GM12865 (cell line): Measurements from ENCODE around the gene EGLN1.

Experiments
- DNase-seq: peaks from one replicate; pipeline ENCODE4 v3.0.0; 2010; ENCODE audit warnings: low read depth
- H3K4me3 ChIP-seq: 2 replicates; pipeline ENCODE4 v1.5.1; 2011; ENCODE audit warnings: mild to moderate bottlenecking, low read depth, low read length, control low read depth
- TF ChIP-seq, protein P1 (sequence below): IDR thresholded peaks from 2 replicates; pipeline ENCODE4 v1.5.1; 2011; ENCODE audit warnings: low read length, control low read depth, low read depth, inconsistent platforms; ENCODE audit not compliant: insufficient read depth; ENCODE audit errors: missing control alignments

EGLN1 gene

DNA sequence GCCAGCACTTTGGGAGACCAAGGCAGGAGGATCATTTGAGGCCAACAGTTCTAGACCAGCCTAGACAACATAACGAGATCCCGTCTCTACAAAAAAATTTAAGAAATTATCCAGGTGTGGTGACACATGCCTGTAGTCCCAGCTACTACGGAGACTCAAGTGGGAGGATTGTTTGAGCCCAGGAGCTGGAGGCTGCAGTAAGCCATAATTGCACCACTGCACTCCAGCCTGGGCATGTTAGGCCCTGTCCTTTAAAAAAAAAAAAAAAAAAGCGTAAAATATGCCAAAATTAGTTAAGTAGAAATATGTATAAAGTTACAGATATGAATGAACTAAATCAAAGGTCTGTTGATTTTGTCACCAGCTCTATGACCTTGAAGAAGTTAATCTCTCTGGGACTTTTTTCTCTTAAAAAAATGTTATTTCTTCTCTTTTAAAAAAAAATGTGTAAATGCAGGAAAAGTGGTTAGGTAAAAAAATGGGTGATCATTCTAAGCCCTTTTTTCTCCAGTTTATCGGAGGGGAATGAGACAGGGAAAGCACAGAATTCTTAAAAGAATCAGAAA is 7.0 kb downstream of the EGLN1 start:
- TF ChIP-seq, protein P1, sequence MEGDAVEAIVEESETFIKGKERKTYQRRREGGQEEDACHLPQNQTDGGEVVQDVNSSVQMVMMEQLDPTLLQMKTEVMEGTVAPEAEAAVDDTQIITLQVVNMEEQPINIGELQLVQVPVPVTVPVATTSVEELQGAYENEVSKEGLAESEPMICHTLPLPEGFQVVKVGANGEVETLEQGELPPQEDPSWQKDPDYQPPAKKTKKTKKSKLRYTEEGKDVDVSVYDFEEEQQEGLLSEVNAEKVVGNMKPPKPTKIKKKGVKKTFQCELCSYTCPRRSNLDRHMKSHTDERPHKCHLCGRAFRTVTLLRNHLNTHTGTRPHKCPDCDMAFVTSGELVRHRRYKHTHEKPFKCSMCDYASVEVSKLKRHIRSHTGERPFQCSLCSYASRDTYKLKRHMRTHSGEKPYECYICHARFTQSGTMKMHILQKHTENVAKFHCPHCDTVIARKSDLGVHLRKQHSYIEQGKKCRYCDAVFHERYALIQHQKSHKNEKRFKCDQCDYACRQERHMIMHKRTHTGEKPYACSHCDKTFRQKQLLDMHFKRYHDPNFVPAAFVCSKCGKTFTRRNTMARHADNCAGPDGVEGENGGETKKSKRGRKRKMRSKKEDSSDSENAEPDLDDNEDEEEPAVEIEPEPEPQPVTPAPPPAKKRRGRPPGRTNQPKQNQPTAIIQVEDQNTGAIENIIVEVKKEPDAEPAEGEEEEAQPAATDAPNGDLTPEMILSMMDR, result no peak
- no peak for DNase-seq
- no peak overlapping the region for H3K4me3 ChIP-seq

DNA sequence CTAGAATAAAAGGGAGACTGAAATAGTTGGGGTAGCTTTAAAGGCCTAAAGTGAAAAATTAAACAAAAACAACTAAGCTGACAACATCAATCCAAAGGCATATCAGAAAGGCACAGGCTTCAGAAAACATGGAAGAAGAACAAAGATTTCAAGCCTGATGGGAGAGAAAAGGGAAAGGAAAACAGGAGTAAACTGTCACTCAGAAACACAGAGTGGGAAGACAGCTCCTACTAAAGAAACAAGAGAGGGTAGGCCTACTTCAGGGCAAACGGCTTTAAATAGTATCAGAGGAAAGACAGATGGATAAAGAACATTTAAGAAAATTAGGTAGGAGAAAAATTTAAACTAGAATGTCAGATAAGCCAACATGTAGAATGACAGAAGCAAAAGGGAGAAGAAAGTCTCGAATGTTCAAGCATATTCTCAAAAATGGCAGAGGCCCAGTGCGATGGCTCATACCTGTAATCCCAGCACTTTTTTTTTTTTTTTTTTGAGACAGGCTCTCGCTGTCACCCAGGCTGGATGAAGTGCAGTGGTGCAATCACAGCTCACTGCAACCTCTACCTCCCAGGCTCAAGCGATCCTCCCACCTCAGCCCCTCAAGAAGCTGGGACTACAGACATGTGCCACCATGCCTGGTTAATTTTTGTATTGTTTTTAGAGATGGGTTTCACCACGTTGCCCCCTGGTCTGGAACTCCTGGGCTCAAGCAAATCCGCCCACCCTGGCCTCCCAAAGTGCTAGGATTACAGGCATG is 7.6 kb downstream of the EGLN1 start:
- no peak overlapping the region for H3K4me3 ChIP-seq
- TF ChIP-seq, protein P1, result no peak
- DNase-seq, result no peak

DNA sequence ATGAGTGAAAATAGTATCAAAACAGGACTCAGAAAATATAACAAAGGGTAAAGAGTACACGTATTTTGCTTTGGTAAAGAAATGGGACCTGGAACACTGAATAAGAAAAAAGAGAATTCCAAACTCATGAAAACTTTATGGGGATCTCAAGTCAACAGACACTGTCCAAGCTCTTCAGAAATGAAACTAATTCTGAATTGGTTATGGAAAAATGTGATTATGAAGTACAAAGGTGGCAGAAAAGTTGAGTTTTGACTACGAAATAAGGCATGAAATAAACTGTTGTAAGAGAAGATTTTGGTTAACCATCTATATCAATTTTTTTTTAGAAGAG is 8.4 kb downstream of the EGLN1 start:
- TF ChIP-seq, protein P1, result no peak
- no peak overlapping the region for H3K4me3 ChIP-seq
- DNase-seq, result no peak

DNA sequence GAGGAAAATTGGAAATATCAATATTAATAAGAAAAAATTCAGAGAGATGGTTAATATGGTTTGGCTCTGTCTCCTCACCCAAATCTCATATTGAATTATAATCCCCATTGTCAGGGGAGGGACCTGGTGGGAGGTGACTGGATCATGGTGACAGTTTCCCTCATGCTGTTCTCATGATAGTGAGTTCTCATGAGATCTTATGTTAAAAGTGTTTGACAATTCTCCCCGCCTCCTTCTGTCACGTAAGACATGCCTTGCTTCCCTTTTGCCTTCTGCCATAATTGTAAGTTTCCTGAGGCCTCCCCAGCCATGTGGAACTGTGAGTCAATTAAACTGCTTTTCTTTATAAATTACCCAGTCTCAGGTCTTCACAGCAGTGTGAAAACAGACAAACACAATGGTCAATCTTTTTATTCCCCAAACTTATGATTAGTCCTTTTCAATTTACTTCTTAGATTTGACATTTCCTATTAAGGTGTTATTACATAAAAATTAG is 11.0 kb downstream of the EGLN1 start:
- TF ChIP-seq, protein P1, result no peak
- DNase-seq, result no peak
- H3K4me3 ChIP-seq, result no peak overlapping the region

DNA sequence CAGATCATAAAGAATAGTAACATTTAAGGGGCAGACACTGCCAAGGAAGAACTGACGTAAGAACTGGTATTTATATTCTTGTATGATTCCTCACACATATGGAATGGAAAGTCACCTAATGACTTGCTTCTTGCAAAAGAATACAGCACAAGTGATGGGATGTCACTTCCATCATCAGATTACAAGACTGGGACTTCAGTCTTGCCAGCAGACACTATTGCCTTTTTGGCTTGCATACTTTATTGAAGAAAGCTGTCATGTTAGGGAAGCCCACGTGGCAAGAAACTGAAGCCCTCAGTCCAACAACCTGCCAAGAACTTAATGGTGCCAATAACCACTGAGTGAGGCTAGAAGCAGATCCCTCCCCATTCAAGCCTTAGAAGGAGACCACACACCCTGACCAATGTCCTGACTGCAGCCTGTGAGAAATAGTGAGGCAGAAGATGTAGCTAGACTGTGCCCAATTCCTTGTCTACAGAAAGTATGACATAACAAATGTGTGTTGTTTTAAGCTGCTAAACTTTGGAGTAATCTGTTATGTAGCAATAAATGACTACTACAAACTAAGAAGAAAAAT is 12.0 kb downstream of the EGLN1 start:
- no peak for DNase-seq
- H3K4me3 ChIP-seq, result no peak overlapping the region
- TF ChIP-seq, protein P1, result no peak

DNA sequence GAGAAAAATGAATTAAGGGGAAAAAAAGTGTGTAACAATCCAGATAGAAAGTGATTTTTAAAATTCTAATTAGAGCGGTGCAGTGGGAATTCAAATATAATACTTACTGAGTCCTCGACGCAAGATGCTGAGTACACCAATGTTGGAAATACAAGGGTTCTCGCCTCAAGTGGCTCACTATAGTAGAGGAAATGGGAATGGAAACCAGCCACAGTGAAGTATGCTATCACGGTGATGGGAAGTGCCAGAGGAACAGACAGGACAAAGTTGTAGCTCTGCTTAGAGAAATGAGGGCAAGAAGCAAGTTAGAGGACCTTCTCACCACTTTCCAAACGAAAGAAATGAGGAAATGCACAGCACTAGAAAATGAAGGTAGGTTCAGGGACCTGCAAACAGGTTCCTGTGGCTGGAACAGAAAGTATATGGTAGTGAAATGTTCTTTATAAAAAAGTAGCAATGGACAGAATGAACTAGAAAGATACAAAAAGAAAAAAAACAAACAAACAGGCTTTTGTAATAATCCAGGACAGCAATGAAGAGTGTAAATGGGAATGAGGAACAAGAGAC is 13.5 kb downstream of the EGLN1 start:
- no peak for DNase-seq
- no peak overlapping the region for H3K4me3 ChIP-seq
- TF ChIP-seq, protein P1, result no peak
